Neuronal stem cell (in vitro differentiated cells): Measurements from ENCODE around the gene ABHD2.
A peak's percentile ranks its signal among the peaks of the same experiment; 100 is the strongest.

Experiments used
- DNase-seq: peaks from one replicate; pipeline ENCODE4 v3.0.0-alpha.2; 2013; ENCODE audit warnings: low spot score
- H2AFZ ChIP-seq: one replicate; pipeline ENCODE4 v1.6.1; 2013; ENCODE audit warnings: mild to moderate bottlenecking, low read length, inconsistent platforms
- H2AK5ac ChIP-seq: 2 replicates; pipeline ENCODE4 v1.6.1; 2013; ENCODE audit warnings: low read depth, mild to moderate bottlenecking, inconsistent platforms, low read length, moderate library complexity, mixed read lengths
- H2BK120ac ChIP-seq: 2 replicates; pipeline ENCODE4 v1.6.1; 2013; ENCODE audit warnings: low read depth, mild to moderate bottlenecking, inconsistent platforms, low read length, moderate library complexity, mixed read lengths
- H2BK12ac ChIP-seq: one replicate; pipeline ENCODE4 v1.6.1; 2013; ENCODE audit warnings: low read length, inconsistent platforms
- H2BK15ac ChIP-seq: 2 replicates; pipeline ENCODE4 v1.6.1; 2013; ENCODE audit warnings: mild to moderate bottlenecking, low read length, inconsistent platforms, mixed read lengths
- H2BK5ac ChIP-seq: one replicate; pipeline ENCODE4 v1.6.1; 2013; ENCODE audit warnings: inconsistent platforms, mild to moderate bottlenecking, low read length, moderate library complexity
- H3K14ac ChIP-seq: one replicate; pipeline ENCODE4 v1.6.1; 2013; ENCODE audit warnings: low read length, inconsistent platforms
- H3K18ac ChIP-seq: 2 replicates; pipeline ENCODE4 v1.6.1; 2013; ENCODE audit warnings: low read length, inconsistent platforms
- H3K23ac ChIP-seq: 2 replicates; pipeline ENCODE4 v1.6.1; 2013; ENCODE audit warnings: low read depth, mild to moderate bottlenecking, mixed read lengths, low read length, inconsistent platforms; ENCODE audit not compliant: poor library complexity
- H3K27ac ChIP-seq: replicated peaks from 3 replicates; pipeline ENCODE4 v1.5.1; 2013; ENCODE audit warnings: low read length, inconsistent platforms
- H3K27me3 ChIP-seq, 3 experiments: 2 replicates each; pipeline ENCODE4 v1.6.1; 2013; ENCODE audit warnings: low read length in 3 of 3, mild to moderate bottlenecking in 2 of 3, inconsistent platforms in 1 of 3, low read depth in 1 of 3, mixed read lengths in 1 of 3, moderate library complexity in 1 of 3; ENCODE audit not compliant: control insufficient read depth in 3 of 3, insufficient read depth in 3 of 3
- H3K36me3 ChIP-seq, 2 donors: replicated peaks in 1 of 2; 2 replicates each; pipeline ENCODE4 v1.6.1; 2013; ENCODE audit warnings: low read length in 2 of 2; ENCODE audit not compliant: control insufficient read depth in 2 of 2, insufficient read depth in 2 of 2
- H3K4ac ChIP-seq: 2 replicates; pipeline ENCODE4 v1.6.1; 2013; ENCODE audit warnings: inconsistent platforms, mild to moderate bottlenecking, low read length, moderate library complexity
- H3K4me1 ChIP-seq, 2 donors: 1 replicate in 1 of 2; 2 replicates in 1 of 2; pipeline ENCODE4 v1.6.1; 2013; ENCODE audit warnings: low read length in 2 of 2, low read depth in 1 of 2; ENCODE audit not compliant: control insufficient read depth in 2 of 2, insufficient read depth in 1 of 2
- H3K4me2 ChIP-seq: one replicate; pipeline ENCODE4 v1.6.1; 2013; ENCODE audit warnings: mild to moderate bottlenecking, low read length, inconsistent platforms; ENCODE audit not compliant: insufficient read depth, poor library complexity, severe bottlenecking
- H3K4me3 ChIP-seq, 2 donors: 2 replicates each; pipeline ENCODE4 v1.5.1; 2013; ENCODE audit warnings: low read length in 2 of 2, mild to moderate bottlenecking in 2 of 2, inconsistent platforms in 1 of 2, moderate library complexity in 1 of 2
- H3K79me1 ChIP-seq: one replicate; pipeline ENCODE4 v1.6.1; 2013; ENCODE audit warnings: low read depth, mild to moderate bottlenecking, inconsistent platforms, low read length, moderate library complexity
- H3K9ac ChIP-seq: one replicate; pipeline ENCODE4 v1.6.1; 2013; ENCODE audit warnings: mild to moderate bottlenecking, low read depth, low read length, inconsistent platforms; ENCODE audit not compliant: poor library complexity
- H3K9me3 ChIP-seq, 2 donors: replicated peaks in 1 of 2; 2 replicates each; pipeline versions ENCODE3 to v1.6.1; 2013; ENCODE audit warnings: low read length in 2 of 2, mild to moderate bottlenecking in 2 of 2, inconsistent platforms in 1 of 2, low read depth in 1 of 2, mixed read lengths in 1 of 2, moderate library complexity in 1 of 2; ENCODE audit not compliant: control insufficient read depth in 2 of 2, insufficient read depth in 1 of 2
- H4K8ac ChIP-seq: one replicate; pipeline ENCODE4 v1.6.1; 2013; ENCODE audit warnings: low read depth, mild to moderate bottlenecking, inconsistent platforms, low read length, moderate library complexity
- H4K91ac ChIP-seq: one replicate; pipeline ENCODE4 v1.6.1; 2013; ENCODE audit warnings: low read length, low read depth, mild to moderate bottlenecking, inconsistent platforms; ENCODE audit not compliant: poor library complexity
- WGBS, 2 donors: extraction: QIAGEN DNeasy Blood & Tissue Kit; methylation state at CpG; one replicate each; pipeline ENCODE4 v1.1.7; 2013; ENCODE audit warnings: missing lambda C conversion rate in 2 of 2, mixed read lengths in 1 of 2; ENCODE audit not compliant: insufficient read length in 2 of 2, insufficient replicate concordance in 1 of 2; ENCODE audit errors: extremely low coverage in 2 of 2; 5-methylcytosine and 5-hydroxymethylcytosine counted together

The ABHD2 gene

DNA sequence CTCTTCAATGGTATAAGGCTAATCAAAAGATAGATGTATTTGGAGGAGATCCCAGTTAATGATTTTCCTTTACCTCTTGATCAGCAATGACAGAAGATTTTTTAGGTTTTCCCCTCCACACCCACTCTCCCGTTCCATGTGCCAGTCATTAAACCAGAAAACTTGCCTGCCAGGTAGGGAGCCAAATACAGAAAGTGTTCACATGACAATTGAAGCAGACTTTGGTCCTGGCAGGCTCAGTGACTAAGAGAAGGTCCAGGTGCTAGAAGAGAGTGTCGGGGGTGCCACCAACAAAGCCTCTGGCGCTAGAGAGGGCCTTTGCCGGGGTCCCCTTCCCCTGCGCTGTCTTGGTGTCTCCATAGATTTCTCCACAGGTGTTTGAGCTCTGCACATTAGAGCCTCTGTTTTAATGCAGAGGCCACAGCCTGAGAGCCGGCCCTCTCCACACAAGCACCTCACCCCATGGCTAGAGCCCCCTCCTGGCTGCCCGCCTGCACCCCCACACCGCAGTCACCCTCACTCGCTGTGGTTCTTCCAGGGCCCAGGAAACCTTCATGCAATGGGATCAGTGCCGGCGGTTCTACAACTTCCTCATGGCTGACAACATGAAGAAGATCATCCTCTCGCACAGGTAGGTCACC lies 96.8 kb downstream of the ABHD2 start:
- H3K9ac ChIP-seq, result no peak overlapping the region
- peak overlapping the region; percentile 56 for H2BK15ac ChIP-seq
- H3K4ac ChIP-seq, result no peak overlapping the region
- H2AFZ ChIP-seq, result no peak overlapping the region
- H3K4me1 ChIP-seq, result no peaks in the 10 kb centered on the region
- H2BK120ac ChIP-seq, result no peak overlapping the region
- H3K4me3 ChIP-seq, result no peak overlapping the region
- H4K91ac ChIP-seq, result no peak overlapping the region
- H2BK12ac ChIP-seq, result no peak overlapping the region
- no peak for DNase-seq
- peaks cover 2 to 18% of the 10 kb centered on the region in 2 donors for H3K36me3 ChIP-seq
- no peak overlapping the region for H3K18ac ChIP-seq
- H3K9me3 ChIP-seq, result no peaks in the 10 kb centered on the region
- no peaks in the 10 kb centered on the region for H3K79me1 ChIP-seq
- H3K27ac ChIP-seq, result no peak overlapping the region
- H2BK5ac ChIP-seq, result no peak overlapping the region
- H3K27me3 ChIP-seq, result no peaks in the 10 kb centered on the region
- no CpG with 5 or more reads among the region's 12 CpGs for WGBS, 2 donors
- no peak overlapping the region for H3K4me2 ChIP-seq
- H3K23ac ChIP-seq, result no peak overlapping the region
- H2AK5ac ChIP-seq, result no peak overlapping the region
- H3K14ac ChIP-seq, result no peak overlapping the region
- H4K8ac ChIP-seq, result no peak overlapping the region

- H2AFZ ChIP-seq, result no peak overlapping the region
- no peak overlapping the region for H2AK5ac ChIP-seq
- H3K4me2 ChIP-seq, result no peak overlapping the region
- H3K79me1 ChIP-seq, result no peaks in the 10 kb centered on the region
- H2BK120ac ChIP-seq, result no peak overlapping the region
- H2BK12ac ChIP-seq, result no peak overlapping the region
- H3K27me3 ChIP-seq, result no peaks in the 10 kb centered on the region
- no peak overlapping the region for H3K27ac ChIP-seq
- H3K23ac ChIP-seq, result no peak overlapping the region
- no peak overlapping the region for H3K4me3 ChIP-seq
- H3K4me1 ChIP-seq, result no peaks in the 10 kb centered on the region
- H3K9me3 ChIP-seq, result no peaks in the 10 kb centered on the region
- H3K9ac ChIP-seq, result peak overlapping the region; percentile 32
- no peak overlapping the region for H3K18ac ChIP-seq
- H3K14ac ChIP-seq, result no peak overlapping the region
- DNase-seq, result no peak
- no peak overlapping the region for H4K8ac ChIP-seq
- no peak overlapping the region for H2BK5ac ChIP-seq
- H3K4ac ChIP-seq, result no peak overlapping the region
- no CpG with 5 or more reads among the region's 6 CpGs for WGBS, 2 donors
- H4K91ac ChIP-seq, result no peak overlapping the region
- peaks cover 2 to 31% of the 10 kb centered on the region in 2 donors for H3K36me3 ChIP-seq
- H2BK15ac ChIP-seq, result no peak overlapping the region
Measured at GRCh38 chr15:89186803-89187202, 98.5 kb downstream of the ABHD2 start.

- no peak overlapping the region for H3K14ac ChIP-seq
- no peak overlapping the region for H2BK5ac ChIP-seq
- H3K18ac ChIP-seq, result no peak overlapping the region
- no peak overlapping the region for H4K8ac ChIP-seq
- peaks cover 4 to 36% of the 10 kb centered on the region in 2 donors for H3K36me3 ChIP-seq
- H3K27me3 ChIP-seq, result no peaks in the 10 kb centered on the region
- no peak overlapping the region for H2AK5ac ChIP-seq
- no peak overlapping the region for H3K4ac ChIP-seq
- WGBS, 2 donors, result no CpG with 5 or more reads among the region's 9 CpGs
- no peak overlapping the region for H2BK15ac ChIP-seq
- no peaks in the 10 kb centered on the region for H3K9me3 ChIP-seq
- DNase-seq, result no peak
- H3K79me1 ChIP-seq, result no peaks in the 10 kb centered on the region
- no peak overlapping the region for H3K4me2 ChIP-seq
- no peak overlapping the region for H2AFZ ChIP-seq
- no peak overlapping the region for H3K4me3 ChIP-seq
- H4K91ac ChIP-seq, result no peak overlapping the region
- no peak overlapping the region for H3K27ac ChIP-seq
- H2BK12ac ChIP-seq, result no peak overlapping the region
- H3K4me1 ChIP-seq, result no peaks in the 10 kb centered on the region
- H2BK120ac ChIP-seq, result no peak overlapping the region
- H3K9ac ChIP-seq, result no peak overlapping the region
- no peak overlapping the region for H3K23ac ChIP-seq
Measured at GRCh38 chr15:89187301-89187985, 99.2 kb downstream of the ABHD2 start.

DNA sequence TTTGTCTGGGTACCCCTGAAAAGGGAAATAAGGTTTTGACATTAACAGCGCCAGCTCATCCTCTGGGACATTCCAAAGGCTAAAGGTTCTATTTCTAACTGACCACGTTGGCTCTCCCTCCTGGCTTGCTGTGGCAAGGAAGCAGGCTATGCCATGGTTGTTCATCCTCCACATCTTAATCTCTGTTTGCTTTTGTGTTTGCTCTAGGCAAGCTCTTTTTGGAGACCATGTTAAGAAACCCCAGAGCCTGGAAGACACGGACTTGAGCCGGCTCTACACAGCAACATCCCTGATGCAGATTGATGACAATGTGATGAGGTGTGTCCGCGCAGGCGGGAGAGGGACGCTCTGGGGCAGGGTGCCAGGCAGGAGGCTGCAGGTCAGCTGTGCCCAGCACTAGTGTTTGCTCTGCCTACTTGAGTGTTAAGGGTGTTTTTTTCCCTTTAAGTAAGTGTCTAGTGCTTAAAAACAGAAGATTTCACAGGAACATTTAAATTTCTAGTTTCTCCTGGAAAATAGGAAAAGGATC lies 99.8 kb downstream of the ABHD2 start:
- Histone ChIP-seq H3K14ac (no peak overlapping the region), H2BK120ac (no peak overlapping the region), H3K4me2 (no peak overlapping the region), H3K4me1 (no peaks in the 10 kb centered on the region), H3K9ac (no peak overlapping the region), H4K8ac (no peak overlapping the region), H2BK15ac (no peak overlapping the region), H4K91ac (no peak overlapping the region), H3K27ac (no peak overlapping the region), H2BK5ac (no peak overlapping the region), H3K23ac (no peak overlapping the region), H3K4me3 (no peak overlapping the region), H3K36me3 (peaks cover 4 to 40% of the 10 kb centered on the region in 2 donors), H2BK12ac (no peak overlapping the region), H3K4ac (no peak overlapping the region), H3K27me3 (no peaks in the 10 kb centered on the region), H3K18ac (no peak overlapping the region), H3K79me1 (no peaks in the 10 kb centered on the region), H3K9me3 (no peaks in the 10 kb centered on the region), H2AFZ (no peak overlapping the region), H2AK5ac (no peak overlapping the region)
- no peak for DNase-seq
- no CpG with 5 or more reads among the region's 8 CpGs for WGBS, 2 donors
